ENCODE data around the gene SLC35F4.
"Not testable (repeated sequence)": the region's sequence is repeated elsewhere in the genome, so short reads cannot be mapped to it uniquely, and the experiment has no call there.

SLC35F4 gene

DNA sequence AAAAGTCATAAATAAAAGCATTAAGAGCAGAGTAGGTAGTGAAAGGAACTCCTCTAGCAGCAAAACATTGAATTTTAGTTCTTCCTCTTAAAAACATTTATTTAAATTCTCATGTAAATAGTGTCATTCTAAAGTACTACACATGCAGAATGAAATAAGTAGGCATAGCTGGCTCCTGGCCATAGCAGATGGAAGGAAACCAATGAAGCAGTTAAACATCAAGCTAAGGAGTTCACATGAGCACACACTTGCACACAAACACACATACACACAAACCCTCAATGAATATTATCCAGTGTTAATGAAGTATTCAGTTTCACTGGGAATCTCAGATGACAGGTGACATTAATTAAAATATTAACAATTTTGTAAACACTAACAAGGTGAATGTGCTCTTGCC lies 69.3 kb downstream of the SLC35F4 start:
- DNase-seq (ENCODE audit: low spot score) = no peak

DNA sequence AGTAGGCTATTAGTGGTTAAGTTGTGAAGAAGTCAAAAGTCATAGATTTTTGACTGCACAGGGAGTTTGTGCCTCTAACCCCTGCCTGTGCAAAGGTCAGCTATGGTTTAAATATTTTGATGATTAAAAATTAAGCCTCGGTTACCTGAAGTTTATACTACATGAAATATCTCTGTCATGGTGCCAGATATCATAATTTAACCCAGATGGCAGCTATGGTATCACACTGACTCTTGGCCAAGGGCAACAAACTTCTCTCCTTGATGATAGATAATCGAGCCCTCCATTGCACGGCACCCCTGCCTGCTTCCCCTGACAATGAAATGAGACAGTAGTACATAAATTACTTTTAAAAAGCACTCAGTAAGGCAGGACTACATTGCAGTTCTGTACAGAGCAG lies 80.8 kb downstream of the SLC35F4 start:
- no peak for DNase-seq (ENCODE audit: low spot score)

DNA sequence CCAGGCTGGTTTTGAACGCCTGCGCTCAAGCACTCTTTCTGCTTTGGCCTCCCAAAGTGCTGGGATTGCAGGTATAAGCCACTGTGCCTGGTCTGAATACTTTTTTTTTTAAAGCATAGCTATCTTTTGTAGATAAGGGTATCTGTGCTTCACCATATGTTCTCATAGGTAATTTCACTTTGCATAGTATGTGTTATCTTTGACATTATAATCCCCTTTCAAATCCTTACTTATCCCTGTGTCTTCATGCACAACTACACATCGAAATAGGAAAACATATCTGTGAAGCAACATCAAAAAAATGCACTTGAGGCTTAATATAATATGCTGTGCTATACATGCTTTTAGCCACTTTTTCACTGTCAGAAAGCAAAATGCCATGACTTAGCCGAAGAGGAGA lies 94.1 kb downstream of the SLC35F4 start:
- no peak for DNase-seq (ENCODE audit: low spot score)

DNA sequence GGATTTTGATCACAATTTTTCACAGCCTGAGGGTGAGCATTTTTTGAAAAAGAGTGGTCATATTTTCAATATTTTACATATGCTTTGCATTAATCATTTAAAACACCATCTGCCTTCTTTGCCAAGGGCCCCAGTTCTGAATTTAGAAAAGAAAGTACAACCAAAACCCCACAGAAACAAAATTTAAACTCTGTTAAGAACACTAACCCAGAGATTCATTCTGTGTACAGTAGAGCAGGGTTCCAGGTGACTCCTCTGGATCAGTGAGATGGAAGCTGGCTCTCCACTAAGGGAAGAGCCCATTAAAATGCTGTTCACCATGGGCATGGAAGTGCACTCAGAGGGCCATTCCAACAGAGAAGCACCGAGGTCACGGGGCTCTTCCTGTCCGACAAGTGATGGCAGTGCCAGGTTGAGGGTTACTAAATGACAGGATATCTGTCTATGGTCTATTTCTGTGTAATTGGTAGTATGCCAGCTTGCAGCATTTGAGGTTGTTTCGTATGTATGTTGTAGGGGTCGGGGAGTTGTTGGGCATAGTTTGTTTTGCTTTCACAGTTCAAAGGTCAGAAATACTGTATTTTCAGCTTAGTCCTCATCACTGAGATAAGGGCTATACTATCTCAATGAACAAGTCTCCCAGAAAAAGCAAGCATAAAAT lies 95.9 kb downstream of the SLC35F4 start:
- no peak for DNase-seq (ENCODE audit: low spot score)

DNA sequence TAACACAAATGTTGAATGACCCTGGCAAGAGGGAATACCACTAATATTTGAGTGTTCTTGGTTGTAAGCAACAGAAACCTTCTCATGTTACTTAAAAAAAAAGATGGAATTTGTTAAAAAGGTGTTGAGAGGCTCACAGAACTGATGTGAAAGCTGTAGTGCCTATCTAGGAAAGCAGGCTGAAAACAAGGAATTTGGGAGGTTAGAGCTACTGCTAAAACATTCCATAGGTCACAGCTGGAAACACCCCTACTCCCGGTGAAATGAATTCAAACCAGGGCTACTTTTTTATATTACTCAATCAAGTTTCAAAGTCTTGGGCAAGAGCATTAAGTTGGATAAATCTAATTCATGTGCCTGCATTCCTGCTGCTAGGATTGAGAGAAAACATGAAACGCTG lies 104.1 kb downstream of the SLC35F4 start:
- DNase-seq (ENCODE audit: low spot score) = no peak

DNA sequence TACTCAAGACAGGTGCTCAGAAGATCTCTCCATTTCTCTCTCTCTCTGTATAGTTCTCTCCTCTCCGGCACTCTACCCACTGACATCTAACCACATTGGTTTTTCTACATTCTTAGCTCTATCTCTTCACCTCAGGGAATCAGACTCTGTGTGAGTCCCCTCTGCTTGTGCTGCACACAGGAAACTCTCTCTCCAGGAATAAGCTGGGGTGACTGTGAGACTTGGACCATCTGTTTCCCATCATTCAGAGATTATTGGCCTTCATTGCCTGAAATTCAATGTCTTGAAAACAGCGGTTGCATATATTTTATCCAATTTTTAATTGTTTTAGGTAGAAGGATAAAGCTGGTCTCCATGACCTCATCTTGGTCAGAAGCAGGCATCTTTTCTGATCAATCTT lies 105.0 kb downstream of the SLC35F4 start:
- DNase-seq (ENCODE audit: low spot score) = no peak

DNA sequence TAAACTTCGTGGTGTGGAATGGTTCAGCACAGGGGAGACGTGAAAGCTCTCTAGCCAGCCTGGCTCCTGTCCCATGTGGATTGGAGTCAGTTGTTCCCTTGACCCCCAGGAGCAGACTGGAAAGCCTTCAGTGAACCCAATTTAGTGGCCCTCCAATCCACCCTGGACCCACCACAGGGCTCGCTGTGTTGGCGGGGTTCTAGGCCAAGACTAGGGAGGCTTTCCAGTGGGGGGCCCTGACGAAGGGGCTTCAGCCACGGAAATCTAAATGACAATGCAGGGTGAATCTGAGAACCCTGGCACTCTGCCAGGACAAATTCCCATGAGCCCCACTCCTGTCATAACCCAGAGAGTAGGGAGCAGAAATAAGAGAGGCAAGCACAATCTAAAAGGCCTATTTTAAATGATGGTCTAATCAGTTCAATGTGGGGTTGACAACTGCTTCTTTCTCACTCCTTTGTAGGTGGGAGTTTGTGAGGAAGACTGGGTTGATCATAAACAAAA lies 110.8 kb downstream of the SLC35F4 start:
- DNase-seq (ENCODE audit: low spot score) = no peak

DNA sequence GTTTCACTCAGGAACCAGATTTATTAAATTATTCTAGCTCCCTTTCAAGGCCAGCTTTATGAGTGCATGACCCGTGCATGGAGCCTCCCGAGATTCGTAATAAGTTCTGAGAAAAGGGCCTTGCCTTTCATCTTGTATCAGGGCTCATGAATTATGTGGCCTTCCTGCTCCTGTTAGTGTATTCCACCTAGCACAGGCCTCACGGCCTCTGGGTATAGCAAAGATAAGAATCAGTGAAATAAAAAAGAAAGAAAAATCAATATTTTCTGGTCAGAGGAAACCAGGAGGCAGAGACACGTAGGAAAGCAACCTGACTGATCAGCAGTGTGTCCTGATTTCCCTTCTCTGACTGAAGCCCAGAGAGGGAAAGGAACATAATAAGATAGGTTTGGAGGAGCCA lies 111.4 kb downstream of the SLC35F4 start:
- DNase-seq (ENCODE audit: low spot score) = no peak

DNA sequence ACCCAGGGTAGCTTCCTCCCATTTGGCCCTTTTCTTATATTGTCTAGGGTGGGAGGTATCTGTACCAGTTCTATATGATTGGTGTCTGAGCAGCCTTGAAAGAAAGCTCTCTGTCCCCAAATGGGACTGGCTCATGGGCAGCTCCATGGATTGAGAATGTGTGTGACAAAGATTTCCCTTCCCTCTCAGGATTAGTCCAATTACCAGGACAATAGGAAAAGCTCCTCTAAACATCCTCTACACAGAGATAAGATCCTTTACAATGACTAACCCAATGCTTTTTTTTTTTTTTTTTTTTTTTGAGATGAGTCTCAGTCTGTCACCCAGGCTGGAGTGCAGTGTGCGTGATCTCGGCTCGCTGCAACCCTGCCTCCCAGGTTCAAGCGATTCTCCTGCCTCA lies 112.1 kb downstream of the SLC35F4 start:
- no peak for DNase-seq (ENCODE audit: low spot score)

DNA sequence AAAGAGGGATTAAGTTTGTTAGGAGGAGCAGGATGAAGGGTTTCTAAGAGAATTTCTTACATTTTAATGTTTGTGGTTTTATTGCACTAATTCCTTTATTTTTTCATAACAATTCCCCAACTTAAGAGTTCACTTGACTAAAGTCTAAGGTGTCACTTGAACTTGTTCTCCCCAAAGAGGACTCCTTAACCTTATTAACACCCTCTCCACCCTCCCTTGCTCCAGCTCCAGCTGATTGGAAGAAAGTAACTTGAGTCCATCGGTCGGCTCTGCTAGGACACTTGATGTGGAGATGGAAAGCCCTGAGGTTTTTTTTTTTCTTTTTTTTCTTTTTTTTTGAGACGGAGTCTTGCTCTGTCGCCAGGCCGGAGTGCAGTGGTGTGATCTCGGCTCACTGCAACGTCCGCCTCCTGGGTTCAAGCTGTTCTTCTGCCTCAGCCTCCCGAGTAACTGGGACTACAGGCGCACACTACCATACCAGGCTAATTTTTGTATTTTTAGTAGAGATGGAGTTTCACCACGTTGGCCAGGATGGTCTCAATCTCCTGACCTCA lies 113.7 kb downstream of the SLC35F4 start:
- DNase-seq (ENCODE audit: low spot score) = not testable (repeated sequence)

DNA sequence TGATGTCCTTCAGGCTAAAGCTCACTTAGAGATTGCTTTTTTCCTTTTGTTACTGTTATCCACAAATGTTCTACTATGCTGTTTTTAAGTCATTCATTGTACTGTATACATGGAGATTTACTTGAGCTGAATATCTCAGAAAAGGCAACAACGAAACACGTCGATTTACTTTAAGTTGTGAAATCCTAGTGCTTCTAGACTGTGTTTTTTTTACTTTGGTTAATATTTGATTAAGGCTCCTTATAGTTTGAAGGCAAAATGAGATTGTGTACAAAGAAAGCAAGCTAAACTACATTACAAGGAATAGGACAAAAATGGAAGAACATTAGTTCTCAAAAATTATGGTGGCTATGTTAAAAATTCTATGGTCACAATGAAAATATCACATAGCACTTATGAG lies 114.5 kb downstream of the SLC35F4 start:
- no peak for DNase-seq (ENCODE audit: low spot score)

DNA sequence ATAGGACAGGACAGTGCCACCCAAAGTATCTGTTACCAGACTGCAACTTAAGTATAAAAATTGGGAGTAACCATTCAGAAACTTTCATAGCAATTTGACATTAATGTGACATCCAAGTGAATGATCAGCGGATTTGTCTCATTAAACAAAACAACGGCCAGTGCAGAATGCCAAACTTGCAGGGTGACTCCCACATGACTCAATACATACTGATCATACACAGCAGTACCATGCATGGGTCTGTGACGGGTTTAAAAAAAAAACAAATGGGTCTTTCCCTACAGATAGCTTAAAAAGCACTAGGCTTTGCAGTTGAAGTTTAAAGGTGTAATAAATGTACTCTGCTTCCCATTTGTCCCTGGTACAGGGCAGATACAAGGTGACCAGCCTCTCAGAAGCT lies 116.6 kb downstream of the SLC35F4 start:
- no peak for DNase-seq (ENCODE audit: low spot score)

DNA sequence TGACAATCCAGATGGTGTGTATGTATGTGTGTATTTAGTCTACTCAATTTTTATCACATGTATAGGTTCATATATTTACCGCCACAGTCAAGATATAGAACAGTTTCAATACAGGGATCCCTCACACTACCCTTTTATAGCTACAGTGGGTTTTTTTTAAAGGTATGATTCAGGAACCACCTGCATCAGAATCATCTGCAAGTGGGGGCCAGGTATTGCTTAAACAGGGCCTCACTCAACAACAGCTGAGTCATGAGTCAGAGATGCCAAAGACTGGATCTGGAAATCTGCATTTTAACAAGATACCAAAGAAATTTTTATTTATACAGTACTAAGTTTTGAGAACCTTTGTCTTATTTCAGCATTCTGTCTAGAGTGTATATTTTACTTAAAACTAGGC lies 117.6 kb downstream of the SLC35F4 start:
- DNase-seq (ENCODE audit: low spot score) = no peak

DNA sequence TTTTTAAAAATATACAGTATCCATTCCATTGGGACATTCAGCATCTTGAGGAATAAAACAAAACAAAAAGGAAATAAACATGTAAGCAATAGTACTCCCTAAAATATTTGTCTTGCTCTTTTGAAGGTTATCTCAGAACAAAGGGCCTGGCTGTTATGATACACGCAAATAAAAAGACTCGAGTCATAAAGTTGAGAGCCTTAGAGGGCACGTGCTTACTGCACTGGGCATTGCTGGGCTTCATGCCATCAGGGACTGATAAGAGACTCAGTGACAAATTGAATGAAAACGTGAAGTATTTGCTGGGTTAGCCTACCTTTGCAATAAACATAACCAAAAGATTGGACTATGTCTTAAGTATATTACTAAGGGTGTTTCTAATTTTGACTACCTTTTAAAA lies 118.9 kb downstream of the SLC35F4 start:
- no peak for DNase-seq (ENCODE audit: low spot score)

DNA sequence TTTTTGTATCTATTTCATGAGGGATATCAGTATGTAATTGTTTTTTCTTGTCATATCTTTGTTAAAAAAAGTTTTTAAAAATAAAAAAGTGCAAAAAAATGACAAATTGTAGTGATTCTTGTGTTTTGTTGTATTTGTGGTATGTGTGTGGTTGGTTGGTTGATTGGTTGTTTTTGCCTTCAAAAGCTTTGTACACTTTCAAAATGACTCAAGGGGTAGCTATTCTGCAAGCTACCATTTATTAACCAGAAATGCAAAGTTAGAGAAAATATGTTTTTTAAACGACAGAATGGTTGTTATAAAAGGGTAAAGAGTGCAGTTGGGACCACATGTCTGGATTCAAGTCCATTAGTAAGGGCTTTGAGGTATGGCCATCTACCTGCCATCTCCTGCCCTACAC lies 119.3 kb downstream of the SLC35F4 start:
- DNase-seq (ENCODE audit: low spot score) = no peak

DNA sequence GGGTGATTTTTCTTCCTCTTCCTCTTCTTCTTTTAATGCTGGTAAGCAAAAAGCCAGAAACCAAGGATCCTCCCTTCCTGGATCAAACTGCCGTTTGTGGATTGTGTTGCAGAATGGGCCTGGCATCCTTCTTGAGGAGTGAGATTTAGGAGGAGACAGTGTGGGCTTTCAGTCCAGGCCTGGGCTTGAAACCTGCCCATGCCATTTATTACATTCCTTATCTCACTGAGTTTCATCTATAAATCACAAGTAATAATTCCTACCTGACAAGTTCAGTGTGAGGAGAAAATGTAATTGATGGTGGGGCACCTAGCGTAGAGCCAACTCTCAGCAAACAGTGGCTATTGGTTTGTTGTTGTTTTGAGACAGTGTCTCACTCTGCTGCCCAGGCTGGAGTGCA lies 126.4 kb downstream of the SLC35F4 start:
- DNase-seq (ENCODE audit: low spot score) = no peak

DNA sequence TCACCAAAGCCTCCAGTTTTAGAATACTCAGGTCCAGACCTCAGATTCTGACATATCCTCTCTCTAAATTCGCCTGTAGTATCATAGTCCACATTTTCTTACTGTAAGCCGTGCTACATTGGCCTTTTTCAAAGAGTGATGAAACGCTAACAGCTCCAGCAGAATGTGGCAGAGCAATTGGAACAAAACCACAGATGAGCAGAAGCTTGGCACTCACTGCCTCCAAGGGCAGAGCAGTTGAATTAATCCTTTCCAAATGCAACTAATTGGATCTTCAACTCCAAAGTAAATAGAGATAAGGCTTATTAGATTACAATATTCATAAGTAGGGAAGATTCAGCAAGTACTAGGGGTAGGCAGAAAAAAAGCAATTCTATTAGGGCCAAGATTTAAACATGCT lies 128.3 kb downstream of the SLC35F4 start:
- DNase-seq (ENCODE audit: low spot score) = no peak

DNA sequence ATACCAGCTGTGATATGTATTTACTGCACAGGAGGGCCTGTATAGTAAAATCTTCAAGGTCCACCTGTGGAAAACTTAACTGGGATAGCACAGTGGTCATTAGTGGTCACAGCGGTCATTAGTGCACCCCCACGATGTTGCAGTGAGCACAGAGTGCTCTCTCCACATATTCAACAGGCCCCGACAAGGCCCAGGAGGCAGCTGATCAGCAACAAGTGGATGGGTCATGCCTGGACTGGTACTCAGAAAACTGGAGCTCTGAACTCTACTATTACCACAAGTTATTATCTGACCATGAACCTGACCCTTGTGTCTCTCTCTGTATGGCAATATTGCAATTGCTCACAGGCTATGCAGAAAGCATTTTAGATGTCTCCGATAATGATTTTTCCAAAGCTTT lies 129.5 kb downstream of the SLC35F4 start:
- no peak for DNase-seq (ENCODE audit: low spot score)

DNA sequence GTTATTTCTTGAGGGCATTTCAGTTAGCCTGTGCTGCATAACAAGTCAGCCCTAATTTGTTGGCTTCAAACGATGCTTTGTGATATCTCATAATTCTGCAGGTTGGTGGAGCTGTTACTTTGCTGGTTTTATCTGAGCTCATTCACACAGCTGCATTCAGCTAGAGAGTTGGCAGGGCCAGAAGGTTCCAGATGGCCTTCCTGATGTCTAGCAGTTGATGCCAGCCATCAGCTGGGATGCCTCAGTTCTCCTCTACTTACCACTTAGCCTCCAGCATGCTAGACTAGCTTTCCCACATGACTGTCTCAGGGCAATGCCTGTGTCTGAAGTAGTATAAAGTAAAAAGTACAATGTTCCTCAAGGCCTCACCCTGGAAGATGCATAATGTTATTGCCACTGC lies 130.6 kb downstream of the SLC35F4 start:
- DNase-seq (ENCODE audit: low spot score) = no peak

DNA sequence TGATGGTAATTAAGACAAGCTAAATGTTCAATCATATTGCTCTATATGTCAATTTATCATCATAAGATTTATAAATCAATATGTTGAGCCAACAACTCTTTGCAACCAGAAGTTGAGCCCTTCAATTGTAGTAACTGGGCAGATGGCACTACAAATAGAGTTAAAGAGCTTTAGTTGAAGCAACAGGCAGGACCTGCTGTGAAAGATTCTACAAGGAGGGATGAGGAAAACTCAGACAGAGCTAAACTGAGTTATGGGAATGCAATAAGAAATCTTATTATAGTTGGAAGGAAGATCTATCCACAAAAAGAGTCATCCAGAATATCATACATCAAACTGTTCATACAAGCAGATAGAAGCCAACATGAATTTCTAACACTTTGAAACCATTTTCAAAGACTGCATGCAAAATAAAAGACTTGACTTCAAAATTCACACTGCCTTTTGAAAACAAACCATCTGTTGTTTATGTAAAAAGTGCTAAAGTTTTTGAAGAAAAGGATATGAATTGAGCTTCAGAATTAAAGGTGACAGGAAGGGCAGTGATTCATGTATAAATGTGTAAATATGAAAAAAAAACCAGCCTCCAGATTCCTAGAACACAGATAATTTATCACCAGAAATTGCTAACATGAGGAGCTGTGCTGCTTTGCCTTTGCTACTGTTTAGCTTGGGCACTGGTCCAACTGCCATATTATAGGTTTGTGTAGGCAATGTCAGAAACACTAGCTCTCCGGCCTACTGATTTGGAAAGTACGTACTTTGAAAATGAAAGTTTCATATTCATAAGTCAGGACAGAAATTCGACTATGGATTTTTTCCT lies 133.2 kb downstream of the SLC35F4 start:
- DNase-seq (ENCODE audit: low spot score) = no peak

DNA sequence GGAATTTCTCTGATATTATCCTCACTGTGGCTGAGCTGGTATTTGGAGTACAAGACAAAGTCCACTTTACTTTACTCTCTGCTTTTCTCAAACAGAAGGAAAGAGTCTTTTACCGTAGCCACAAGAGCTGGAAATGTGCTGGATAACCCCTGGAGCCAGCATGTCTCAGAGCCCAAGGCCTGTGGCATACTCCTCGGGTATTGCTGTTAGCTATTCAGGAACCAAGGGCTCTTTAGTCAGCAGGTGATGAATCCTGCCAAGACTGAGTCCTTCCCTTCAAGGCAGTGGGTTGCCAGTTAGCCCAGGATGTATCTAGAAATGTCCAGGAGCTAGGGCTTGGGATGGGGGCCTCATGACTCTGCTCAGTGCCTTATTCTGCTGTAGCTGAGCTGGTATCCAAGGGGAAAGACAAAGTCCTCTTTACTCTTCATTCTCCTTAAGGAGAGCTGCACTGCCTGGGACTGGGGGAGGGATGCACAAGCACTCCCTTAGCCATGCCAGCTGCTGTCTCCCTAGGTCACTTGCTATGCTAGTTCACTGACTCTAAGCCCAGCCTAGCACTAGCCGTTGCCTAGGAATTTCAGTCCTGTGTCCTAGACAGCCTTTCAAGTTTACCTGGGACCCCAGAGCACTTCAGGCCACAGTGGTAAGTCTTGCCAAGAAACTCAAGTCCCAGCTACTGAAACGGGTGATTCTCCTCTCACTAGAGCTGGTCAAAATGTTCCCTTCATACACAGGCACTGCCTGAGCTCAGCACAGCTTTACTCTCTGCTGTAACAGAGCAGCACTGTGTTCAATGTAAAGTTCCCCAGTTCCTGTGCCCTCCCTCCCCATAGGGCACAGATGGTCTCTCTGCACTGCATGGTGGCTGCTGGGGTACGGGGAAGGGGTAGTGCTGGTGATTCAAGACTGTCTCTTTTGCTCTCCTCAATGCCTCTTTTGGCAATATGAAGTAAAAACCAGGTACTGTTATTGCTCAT lies 136.4 kb downstream of the SLC35F4 start:
- DNase-seq (ENCODE audit: low spot score) = no peak

DNA sequence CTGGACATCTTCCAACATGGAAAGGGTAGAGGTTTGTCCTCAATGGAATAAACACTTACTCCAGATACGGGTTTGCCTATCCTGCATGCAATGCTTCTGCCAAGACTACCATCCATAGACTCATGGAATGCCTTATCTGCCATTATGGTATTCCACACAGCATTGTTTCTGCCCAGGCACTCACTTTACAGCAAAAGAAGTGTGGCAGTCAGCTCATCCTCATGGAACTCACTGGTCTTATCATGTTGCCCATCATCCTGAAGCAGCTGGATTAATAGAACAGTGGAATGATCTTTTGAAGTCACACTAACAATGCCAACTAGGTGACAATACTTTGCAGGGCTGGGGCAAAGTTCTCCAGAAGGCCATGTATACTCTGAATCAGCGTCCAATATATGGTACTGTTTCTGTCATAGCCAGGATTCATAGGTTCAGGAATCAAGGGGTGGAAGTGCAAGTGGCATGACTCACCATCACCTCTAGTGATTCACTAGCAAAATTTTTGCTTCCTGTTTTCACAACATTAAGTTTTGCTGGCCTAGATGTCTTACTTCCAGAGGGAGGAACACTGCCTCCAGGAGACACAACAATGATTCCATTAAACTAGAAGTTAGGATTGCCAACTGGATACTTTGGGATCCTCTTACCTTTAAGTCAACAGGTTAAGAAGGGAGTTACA lies 140.4 kb downstream of the SLC35F4 start:
- DNase-seq (ENCODE audit: low spot score) = no peak
